DOHH2 (cell line): ENCODE data around the gene RBP2.

ENCODE experiments used
- H3F3A ChIP-seq: fragments of 200-600 bp; sonication (generic), shearing (Covaris generic); 2 replicates; pipeline ENCODE4 v1.6.0; 2016; ENCODE audit warnings: antibody characterized with exemption, mild to moderate bottlenecking; ENCODE audit not compliant: control insufficient read depth, insufficient read depth
- H3K27ac ChIP-seq: fragments of 200-600 bp; sonication (generic); 2 replicates; pipeline ENCODE4 v1.5.1; 2014; ENCODE audit warnings: low read depth, mild to moderate bottlenecking, low read length, moderate library complexity
- H3K27me3 ChIP-seq: fragments of 200-600 bp; sonication (generic); 2 replicates; pipeline ENCODE4 v1.6.1; 2014; ENCODE audit warnings: mild to moderate bottlenecking, low read length, mixed read lengths; ENCODE audit not compliant: control insufficient read depth
- H3K36me3 ChIP-seq: fragments of 200-600 bp; sonication (generic); 2 replicates; pipeline ENCODE4 v1.6.1; 2014; ENCODE audit warnings: mild to moderate bottlenecking, low read length, moderate library complexity, mixed read lengths; ENCODE audit not compliant: control insufficient read depth
- H3K4me1 ChIP-seq: fragments of 200-600 bp; sonication (generic); 2 replicates; pipeline ENCODE4 v1.6.1; 2014; ENCODE audit warnings: mild to moderate bottlenecking, low read length, mixed read lengths; ENCODE audit not compliant: control insufficient read depth
- H3K4me2 ChIP-seq: fragments of 200-600 bp; sonication (generic); 2 replicates; pipeline ENCODE4 v1.6.0; 2014; ENCODE audit warnings: mild to moderate bottlenecking, low read length, moderate library complexity
- H3K4me3 ChIP-seq: fragments of 200-600 bp; sonication (generic); 2 replicates; pipeline ENCODE4 v1.5.1; 2014; ENCODE audit warnings: mild to moderate bottlenecking, low read length, mixed read lengths
- H3K79me2 ChIP-seq: fragments of 200-600 bp; sonication (generic); 2 replicates; pipeline ENCODE4 v1.6.1; 2014; ENCODE audit warnings: mild to moderate bottlenecking, low read length, mixed read lengths; ENCODE audit not compliant: control insufficient read depth
- H3K9me2 ChIP-seq: fragments of 200-600 bp; sonication (generic); replicated peaks from 2 replicates; pipeline ENCODE4 v1.6.1; 2014; ENCODE audit warnings: mild to moderate bottlenecking, low read length, mixed read lengths; ENCODE audit not compliant: control insufficient read depth
- H3K9me3 ChIP-seq: fragments of 200-600 bp; sonication (generic); 2 replicates; pipeline ENCODE4 v1.6.1; 2014; ENCODE audit warnings: antibody characterized with exemption, low read length, mixed read lengths; ENCODE audit not compliant: control insufficient read depth, insufficient read depth
- H4K20me1 ChIP-seq: fragments of 200-600 bp; sonication (generic); 2 replicates; pipeline ENCODE4 v1.6.0; 2014; ENCODE audit warnings: low read depth, mild to moderate bottlenecking, antibody characterized with exemption, low read length, moderate library complexity; ENCODE audit not compliant: control insufficient read depth, insufficient read depth
- CTCF ChIP-seq: fragments of 200-600 bp; sonication (generic); IDR thresholded peaks from one replicate; pipeline ENCODE4 v1.5.1; 2014; ENCODE audit warnings: antibody characterized with exemption, mild to moderate bottlenecking, low read depth, low read length; ENCODE audit not compliant: poor library complexity, severe bottlenecking
- EZH2phosphoT487 ChIP-seq: fragments of 200-600 bp; sonication (generic); IDR thresholded peaks from 2 replicates; pipeline ENCODE4 v1.6.1; 2017; ENCODE audit warnings: borderline replicate concordance, mild to moderate bottlenecking, antibody characterized with exemption, low read length, moderate library complexity, mixed read lengths

RBP2 gene

GRCh38 chr3:139523166-139523565, 46.9 kb upstream of the RBP2 start:
- Histone ChIP-seq H3K9me2 (no peaks in the 10 kb centered on the region), H3K79me2 (no peaks in the 10 kb centered on the region), H3K9me3 (no peaks in the 10 kb centered on the region), H3K4me2 (no peak overlapping the region), H3F3A (no peaks in the 10 kb centered on the region), H4K20me1 (no peaks in the 10 kb centered on the region), H3K27ac (no peak overlapping the region), H3K4me1 (peaks cover 13% of the 10 kb centered on the region), H3K4me3 (no peak overlapping the region), H3K27me3 (no peaks in the 10 kb centered on the region), H3K36me3 (no peaks in the 10 kb centered on the region)
- TF ChIP-seq EZH2phosphoT487 = no peak
- TF ChIP-seq CTCF = no peak

GRCh38 chr3:139522421-139522820, 46.1 kb upstream of the RBP2 start:
- Histone ChIP-seq H3K79me2 (no peaks in the 10 kb centered on the region), H3K27ac (no peak overlapping the region), H3K4me1 (peaks cover 13% of the 10 kb centered on the region), H3K27me3 (no peaks in the 10 kb centered on the region), H3F3A (no peaks in the 10 kb centered on the region), H3K36me3 (no peaks in the 10 kb centered on the region), H3K4me3 (no peak overlapping the region), H3K9me3 (no peaks in the 10 kb centered on the region), H4K20me1 (no peaks in the 10 kb centered on the region), H3K9me2 (no peaks in the 10 kb centered on the region), H3K4me2 (no peak overlapping the region)
- TF ChIP-seq CTCF (no peak), EZH2phosphoT487 (no peak)

GRCh38 chr3:139521816-139522215, 45.5 kb upstream of the RBP2 start:
- Histone ChIP-seq H3K4me2 (no peak overlapping the region), H3K27me3 (no peaks in the 10 kb centered on the region), H3K4me1 (peaks cover 13% of the 10 kb centered on the region), H3K9me3 (no peaks in the 10 kb centered on the region), H4K20me1 (no peaks in the 10 kb centered on the region), H3K27ac (no peak overlapping the region), H3K36me3 (no peaks in the 10 kb centered on the region), H3K79me2 (no peaks in the 10 kb centered on the region), H3K9me2 (no peaks in the 10 kb centered on the region), H3F3A (no peaks in the 10 kb centered on the region), H3K4me3 (no peak overlapping the region)
- TF ChIP-seq CTCF = no peak
- no peak for TF ChIP-seq EZH2phosphoT487

GRCh38 chr3:139521144-139521543, 44.8 kb upstream of the RBP2 start:
- Histone ChIP-seq H3K4me2 (0 out of 2 replicates have a peak overlapping the region, but pooled peaks have one; percentile 7), H3K27me3 (no peaks in the 10 kb centered on the region), H4K20me1 (no peaks in the 10 kb centered on the region), H3K27ac (no peak overlapping the region), H3K4me1 (peaks cover 13% of the 10 kb centered on the region), H3K4me3 (no peak overlapping the region), H3F3A (no peaks in the 10 kb centered on the region), H3K79me2 (no peaks in the 10 kb centered on the region), H3K9me3 (no peaks in the 10 kb centered on the region), H3K9me2 (no peaks in the 10 kb centered on the region), H3K36me3 (no peaks in the 10 kb centered on the region)
- TF ChIP-seq EZH2phosphoT487 = no peak
- no peak for TF ChIP-seq CTCF
